IMR-90 (cell line): ENCODE data around the gene TBC1D16. TPM values are rescaled to one million over a fixed set of nuclear protein-coding genes. Genes with fewer than 3 reads are reported as not detected.

Experiments
- ATAC-seq: fragments of 200-7000 bp; cut with Tn5 transposase; 2 replicates; pipeline ENCODE4 v1.9.1; 2020; ENCODE audit warnings: low read depth, mild to moderate bottlenecking, moderate library complexity
- BruUV-seq: library from RNA; stranded (reverse); fragments of 400-500 nt; replicated peaks from 2 replicates; lab custom pipeline; 2021; lab: Mats Ljungman, UMichigan
- CTCF ChIA-PET: fragments of 300-600 bp; formaldehyde crosslinking; extraction: SDS; loops from one replicate; lab custom pipeline; 2021; ENCODE audit warnings: antibody characterized with exemption; lab: Yijun Ruan, JAX
- POLR2A ChIA-PET: fragments of 300-600 bp; sonication (Branson Sonifier 250); formaldehyde crosslinking; loops from one replicate; lab custom pipeline; 2022; ENCODE audit warnings: antibody characterized with exemption; ENCODE audit not compliant: unreplicated experiment; lab: Charles Lee
- DNase-seq: peaks from one replicate; pipeline ENCODE4 v3.0.0; 2013
- H2AFZ ChIP-seq: replicated peaks from 2 replicates; pipeline ENCODE3; 2013; ENCODE audit warnings: low read length, mild to moderate bottlenecking; ENCODE audit not compliant: poor library complexity
- H2AK5ac ChIP-seq: 2 replicates; pipeline ENCODE4 v1.6.1; 2013; ENCODE audit warnings: low read depth, low read length, inconsistent platforms
- H2AK9ac ChIP-seq: replicated peaks from 2 replicates; pipeline ENCODE3; 2013; ENCODE audit warnings: mild to moderate bottlenecking, low read depth, low read length, moderate library complexity; ENCODE audit not compliant: poor library complexity
- H2BK120ac ChIP-seq: 2 replicates; pipeline ENCODE4 v1.6.1; 2013; ENCODE audit warnings: low read depth, low read length, inconsistent platforms
- H2BK15ac ChIP-seq: 3 replicates; pipeline ENCODE4 v1.6.1; 2013; ENCODE audit warnings: low read depth, low read length, inconsistent platforms
- H2BK20ac ChIP-seq: 2 replicates; pipeline ENCODE4 v1.6.1; 2013; ENCODE audit warnings: low read depth, mild to moderate bottlenecking, inconsistent platforms, low read length, moderate library complexity
- H2BK5ac ChIP-seq: 2 replicates; pipeline ENCODE4 v1.6.1; 2013; ENCODE audit warnings: mild to moderate bottlenecking, low read depth, low read length, inconsistent platforms; ENCODE audit not compliant: poor library complexity, severe bottlenecking
- H3K14ac ChIP-seq: replicated peaks from 2 replicates; pipeline ENCODE4 v1.6.1; 2013; ENCODE audit warnings: low read depth, low read length, inconsistent platforms
- H3K18ac ChIP-seq: 2 replicates; pipeline ENCODE4 v1.6.1; 2013; ENCODE audit warnings: low read depth, low read length, control low read depth
- H3K23ac ChIP-seq: 2 replicates; pipeline ENCODE4 v1.6.1; 2013; ENCODE audit warnings: low read depth, low read length, inconsistent platforms
- H3K27ac ChIP-seq: 2 replicates; pipeline ENCODE4 v1.5.1; 2013; ENCODE audit warnings: mild to moderate bottlenecking, control low read depth, low read length; ENCODE audit not compliant: insufficient read depth
- H3K27me3 ChIP-seq: 2 replicates; pipeline ENCODE4 v1.6.1; 2013; ENCODE audit warnings: low read length; ENCODE audit not compliant: control insufficient read depth, insufficient read depth
- H3K36me3 ChIP-seq: 2 replicates; pipeline ENCODE4 v1.6.1; 2013; ENCODE audit warnings: low read length, mixed read lengths; ENCODE audit not compliant: control insufficient read depth, insufficient read depth
- H3K4ac ChIP-seq: 2 replicates; pipeline ENCODE4 v1.6.1; 2013; ENCODE audit warnings: low read depth, low read length, inconsistent platforms
- H3K4me1 ChIP-seq: 2 replicates; pipeline ENCODE4 v1.6.1; 2013; ENCODE audit warnings: low read length, mixed read lengths; ENCODE audit not compliant: control insufficient read depth, insufficient read depth
- H3K4me2 ChIP-seq: 2 replicates; pipeline ENCODE4 v1.6.1; 2013; ENCODE audit warnings: low read depth, mild to moderate bottlenecking, control low read depth, low read length, moderate library complexity
- H3K4me3 ChIP-seq: 2 replicates; pipeline ENCODE4 v1.5.1; 2013; ENCODE audit warnings: low read depth, mild to moderate bottlenecking, control low read depth, low read length, moderate library complexity; ENCODE audit not compliant: insufficient read depth
- H3K56ac ChIP-seq: 2 replicates; pipeline ENCODE4 v1.6.1; 2013; ENCODE audit warnings: low read length, inconsistent platforms; ENCODE audit not compliant: insufficient read depth; ENCODE audit errors: extremely low read depth
- H3K79me1 ChIP-seq, 2 experiments: 2 replicates each; pipeline ENCODE4 v1.6.1; 2013; ENCODE audit warnings: low read length in 2 of 2, inconsistent platforms in 1 of 2, low read depth in 1 of 2
- H3K9ac ChIP-seq: 2 replicates; pipeline ENCODE4 v1.6.1; 2013; ENCODE audit warnings: low read depth, low read length, control low read depth
- H3K9me1 ChIP-seq: 2 replicates; pipeline ENCODE4 v1.6.1; 2013; ENCODE audit warnings: low read length, inconsistent platforms; ENCODE audit not compliant: insufficient read depth
- H3K9me3 ChIP-seq: 2 replicates; pipeline ENCODE4 v1.6.1; 2013; ENCODE audit warnings: low read length; ENCODE audit not compliant: control insufficient read depth, insufficient read depth
- H4K20me1 ChIP-seq: 2 replicates; pipeline ENCODE4 v1.6.1; 2013; ENCODE audit warnings: low read length, inconsistent platforms; ENCODE audit not compliant: insufficient read depth
- H4K5ac ChIP-seq: 2 replicates; pipeline ENCODE4 v1.6.1; 2013; ENCODE audit warnings: mild to moderate bottlenecking, low read depth, low read length, control low read depth
- H4K8ac ChIP-seq, 2 experiments: 2 replicates each; pipeline ENCODE4 v1.6.1; 2013; ENCODE audit warnings: low read depth in 2 of 2, low read length in 2 of 2, control low read depth in 1 of 2, inconsistent platforms in 1 of 2
- H4K91ac ChIP-seq: 2 replicates; pipeline ENCODE4 v1.6.1; 2013; ENCODE audit warnings: low read depth, low read length, inconsistent platforms; ENCODE audit not compliant: insufficient read depth
- ELK1 ChIP-seq: fragments of 150-350 bp; IDR thresholded peaks from 2 replicates; pipeline ENCODE4 v1.6.1; 2016; ENCODE audit warnings: low read depth, mild to moderate bottlenecking, low read length, moderate library complexity, borderline replicate concordance
- FOS ChIP-seq: fragments of 150-350 bp; IDR thresholded peaks from 2 replicates; pipeline ENCODE4 v1.6.1; 2016; ENCODE audit warnings: low read depth, low read length
- WGBS, 2 experiments: methylation state at CpG; one replicate each; pipeline versions ENCODE4 v1.1.5 to v1.1.7; 2013; ENCODE audit warnings: missing lambda C conversion rate in 2 of 2; ENCODE audit not compliant: insufficient read length in 1 of 2; ENCODE audit errors: extremely low coverage in 2 of 2; 5-methylcytosine and 5-hydroxymethylcytosine counted together
- dilution Hi-C: fragments of 300-500 bp; cut with HindIII; formaldehyde crosslinking; loops from one replicate; pipeline ENCODE4 v1.14.3; 2018; ENCODE audit warnings: low sequenced_read_pairs; ENCODE audit not compliant: unreplicated experiment
- in situ Hi-C: fragments of 300-500 bp; cut with MboI; formaldehyde crosslinking; loops from 3 replicates; pipeline ENCODE4 v1.14.3; 2019; ENCODE audit warnings: low sequenced_read_pairs, inconsistent platforms, mixed read lengths
- intact Hi-C: fragments of 100-400 bp; cut with micrococcal nuclease; formaldehyde crosslinking; loops from 2 replicates; pipeline ENCODE4 v1.10.0; 2022
- polyA plus RNA-seq, 3 experiments: library from polyadenylated mRNA; depleted of rRNA; stranded (reverse); fragments of >200 nt; gene quantifications; 2 replicates each; pipeline ENCODE4 v1.2.3, GENCODE V29; 2012; ENCODE audit warnings: low replicate concordance in 1 of 3
- total RNA-seq: library from RNA; depleted of rRNA; stranded (reverse); fragments of >200 nt; gene quantifications from 2 replicates; pipeline ENCODE4 v1.2.3, GENCODE V29; 2012; rRNA removed

The TBC1D16 gene
- total and polyA plus RNA-seq, 2 of the 4 experiments (the other 2 are of a cell fraction) = 10.1 to 16.7 TPM

GRCh38 chr17:79883202-79883601 lies 152.5 kb downstream of the TBC1D16 start:
- H2BK120ac ChIP-seq = no peak overlapping the region
- H2BK5ac ChIP-seq = no peak overlapping the region
- intact Hi-C loops (no loop called here), dilution Hi-C loops (no loop called here), in situ Hi-C loops (no loop called here)
- H4K20me1 ChIP-seq = no peaks in the 10 kb centered on the region
- H4K5ac ChIP-seq = no peak overlapping the region
- no peak overlapping the region for H3K14ac ChIP-seq
- no peak overlapping the region for H3K4ac ChIP-seq
- no peak overlapping the region for H2AFZ ChIP-seq
- ATAC-seq (no peak), DNase-seq (no peak)
- TF ChIP-seq FOS (no peak), ELK1 (no peak)
- no peak overlapping the region for H3K18ac ChIP-seq
- no peaks in the 10 kb centered on the region for H3K9me1 ChIP-seq
- no peak overlapping the region for H2BK15ac ChIP-seq
- CTCF ChIA-PET = no interaction called here
- no peak overlapping the region for H2AK9ac ChIP-seq
- H3K36me3 ChIP-seq = no peaks in the 10 kb centered on the region
- no peak overlapping the region for H2AK5ac ChIP-seq
- no peak overlapping the region for H4K91ac ChIP-seq
- H3K56ac ChIP-seq = no peak overlapping the region
- no peak overlapping the region for H4K8ac ChIP-seq
- no peak overlapping the region for H3K9ac ChIP-seq
- no TSS peak for BruUV-seq
- no peak overlapping the region for H3K23ac ChIP-seq
- H3K9me3 ChIP-seq = no peaks in the 10 kb centered on the region
- peaks cover 36% of the 10 kb centered on the region for H3K27me3 ChIP-seq
- no peaks in the 10 kb centered on the region for H3K79me1 ChIP-seq
- no peak overlapping the region for H3K27ac ChIP-seq
- POLR2A ChIA-PET = no interaction called here
- no peak overlapping the region for H3K4me2 ChIP-seq
- no peak overlapping the region for H2BK20ac ChIP-seq
- WGBS, 2 experiments = 0% methylated on average over 1 of the region's 7 CpGs; no CpG with 5 or more reads in 1 of the 2 experiments
- H3K4me3 ChIP-seq = no peak overlapping the region
- H3K4me1 ChIP-seq = no peaks in the 10 kb centered on the region

Other genes with a start within 250 kb of the TBC1D16 start
- 5.3 and 5.4 TPM in 2 replicates for gene CBX8, start 238.8 kb downstream of the TBC1D16 start, total RNA-seq
- gene CBX8, start 238.8 kb downstream of the TBC1D16 start, polyA plus RNA-seq (2012; rRNA removed) = 2.4 and 3.2 TPM in 2 replicates
- gene CBX4, start 196.4 kb downstream of the TBC1D16 start, total RNA-seq = 3.2 and 5.3 TPM in 2 replicates
- gene CBX4, start 196.4 kb downstream of the TBC1D16 start, polyA plus RNA-seq (2012; rRNA removed) = 9.4 and 12.9 TPM in 2 replicates
- 0.90 and 1.9 TPM in 2 replicates for gene CCDC40, start 770 bp upstream of the TBC1D16 start, total RNA-seq
- gene CCDC40, start 770 bp upstream of the TBC1D16 start, polyA plus RNA-seq (2012; rRNA removed) = 3.8 and 4.7 TPM in 2 replicates
- gene GAA, start 65.7 kb upstream of the TBC1D16 start, total RNA-seq = 2.2 and 3.3 TPM in 2 replicates
- 14.0 and 14.8 TPM in 2 replicates for gene GAA, start 65.7 kb upstream of the TBC1D16 start, polyA plus RNA-seq (2012; rRNA removed)
- gene EIF4A3, start 111.3 kb upstream of the TBC1D16 start, total RNA-seq = 97.1 and 110 TPM in 2 replicates
- gene EIF4A3, start 111.3 kb upstream of the TBC1D16 start, polyA plus RNA-seq (2012; rRNA removed) = 82.4 and 85.3 TPM in 2 replicates
- gene CARD14, start 134.2 kb upstream of the TBC1D16 start, total RNA-seq = not detected in 2 replicates
- not detected in 2 replicates for gene CARD14, start 134.2 kb upstream of the TBC1D16 start, polyA plus RNA-seq (2012; rRNA removed)
- 3.0 and 3.9 TPM in 2 replicates for gene SGSH, start 184.5 kb upstream of the TBC1D16 start, total RNA-seq
- 41.5 TPM in 2 replicates for gene SGSH, start 184.5 kb upstream of the TBC1D16 start, polyA plus RNA-seq (2012; rRNA removed)
- gene SLC26A11, start 184.6 kb upstream of the TBC1D16 start, total RNA-seq = 2.2 and 3.2 TPM in 2 replicates
- 15.6 and 17.2 TPM in 2 replicates for gene SLC26A11, start 184.6 kb upstream of the TBC1D16 start, polyA plus RNA-seq (2012; rRNA removed)
- gene RNF213, start 225.0 kb upstream of the TBC1D16 start, total RNA-seq = 36.0 and 37.5 TPM in 2 replicates
- gene RNF213, start 225.0 kb upstream of the TBC1D16 start, polyA plus RNA-seq (2012; rRNA removed) = 20.8 and 23.4 TPM in 2 replicates